Prostate gland (tissue), 2 donors: ENCODE data around the gene ADGRE1.

ENCODE experiments used
- CTCF ChIP-seq, 4 experiments: fragments of 200-600 bp in 2 of 4; fragments of 450-650 bp in 2 of 4; sonication (generic) in 2 of 4; IDR thresholded peaks; 1 replicate in 3 of 4; 2 replicates in 1 of 4; pipeline ENCODE4 v1.5.1; 2016 to 2019; ENCODE audit warnings: antibody characterized with exemption in 4 of 4, mild to moderate bottlenecking in 2 of 4, moderate library complexity in 2 of 4
- POLR2A ChIP-seq: fragments of 450-650 bp; IDR thresholded peaks from one replicate; pipeline ENCODE4 v1.6.1; 2016; ENCODE audit warnings: antibody characterized with exemption, mild to moderate bottlenecking
- POLR2AphosphoS5 ChIP-seq: sonication (generic); formaldehyde crosslinking; IDR thresholded peaks from one replicate; pipeline ENCODE4 v1.6.1; 2017; ENCODE audit warnings: antibody characterized with exemption

DNA sequence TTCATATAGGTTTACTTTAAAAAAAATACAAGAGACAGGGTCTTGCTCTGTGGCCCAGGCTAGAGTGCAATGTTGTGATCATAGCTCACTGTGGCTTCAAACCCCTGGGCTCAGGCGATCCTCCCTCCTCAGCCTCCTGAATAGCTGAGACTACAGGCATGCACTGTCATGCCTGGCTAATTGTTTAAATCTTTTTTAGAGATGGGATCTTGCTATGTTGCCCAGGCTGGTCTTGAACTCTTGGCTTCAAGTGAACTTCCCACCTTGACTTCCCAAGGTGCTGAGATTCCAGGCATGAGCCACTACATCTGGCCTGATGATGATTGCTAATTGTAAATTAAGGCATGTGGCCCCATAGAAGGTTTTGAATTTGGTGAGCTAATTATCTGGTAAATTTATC, 35.4 kb upstream of the ADGRE1 start:
- TF ChIP-seq CTCF (IDR thresholded peaks at IDR 0.05) (no peak), POLR2AphosphoS5 (no peak), POLR2A (no peak)
